NK-92 (cell line): Measurements from ENCODE around the gene NPC1L1.
"Not testable (repeated sequence)": the region's sequence is repeated elsewhere in the genome, so short reads cannot be mapped to it uniquely, and the experiment has no call there.

Experiments
- DNase-seq: peaks from one replicate; lab custom pipeline; 2025; ENCODE audit not compliant: unreplicated experiment; lab: John Stamatoyannopoulos, UW

The NPC1L1 gene

GRCh38 chr7:44511236-44511635 is 29.9 kb downstream of the NPC1L1 start:
- DNase-seq: no peak

- DNase-seq: no peak
Observed at GRCh38 chr7:44508328-44509030, 32.7 kb downstream of the NPC1L1 start.

GRCh38 chr7:44506592-44507288 is 34.4 kb downstream of the NPC1L1 start:
- DNase-seq: not testable (repeated sequence)

GRCh38 chr7:44505595-44505994 is 35.5 kb downstream of the NPC1L1 start:
- no peak for DNase-seq

GRCh38 chr7:44498230-44498954 is 42.7 kb downstream of the NPC1L1 start:
- no peak for DNase-seq

- DNase-seq: no peak
Observed at GRCh38 chr7:44497155-44498027, 43.7 kb downstream of the NPC1L1 start.

- no peak for DNase-seq
Observed at GRCh38 chr7:44496385-44496784, 44.7 kb downstream of the NPC1L1 start.

GRCh38 chr7:44494960-44495359 is 46.2 kb downstream of the NPC1L1 start:
- no peak for DNase-seq

GRCh38 chr7:44491229-44491628 is 49.9 kb downstream of the NPC1L1 start:
- no peak for DNase-seq

GRCh38 chr7:44490351-44491200 is 50.6 kb downstream of the NPC1L1 start, which contains the start of gene NUDCD3:
Gene NUDCD3, minus strand, starts transcription at chr7:44490658. Its CDS starts 58 bp downstream, at chr7:44490600.
- DNase-seq: peak; percentile 31

GRCh38 chr7:44489955-44490350 is 51.2 kb downstream of the NPC1L1 start:
- no peak for DNase-seq

GRCh38 chr7:44488955-44489354 is 52.2 kb downstream of the NPC1L1 start:
- no peak for DNase-seq

GRCh38 chr7:44486693-44487092 is 54.4 kb downstream of the NPC1L1 start:
- DNase-seq: no peak

GRCh38 chr7:44486001-44486400 is 55.1 kb downstream of the NPC1L1 start:
- DNase-seq: no peak

GRCh38 chr7:44484482-44485313 is 56.4 kb downstream of the NPC1L1 start:
- DNase-seq: no peak

GRCh38 chr7:44482502-44483485 is 58.3 kb downstream of the NPC1L1 start:
- DNase-seq: no peak

- DNase-seq: no peak
Observed at GRCh38 chr7:44477938-44478337, 63.2 kb downstream of the NPC1L1 start.
